ENCODE results near the gene P3H1. TPM values are rescaled to one million over a fixed set of nuclear protein-coding genes. Genes with fewer than 3 reads are reported as not detected.
A peak's percentile ranks its signal among the peaks of the same experiment; 100 is the strongest.
"Not testable (repeated sequence)": the region's sequence is repeated elsewhere in the genome, so short reads cannot be mapped to it uniquely, and the experiment has no call there.

Gene P3H1
- total RNA-seq, 2 donors from 2014 or later, result 34.5 to 45.7 TPM

DNA sequence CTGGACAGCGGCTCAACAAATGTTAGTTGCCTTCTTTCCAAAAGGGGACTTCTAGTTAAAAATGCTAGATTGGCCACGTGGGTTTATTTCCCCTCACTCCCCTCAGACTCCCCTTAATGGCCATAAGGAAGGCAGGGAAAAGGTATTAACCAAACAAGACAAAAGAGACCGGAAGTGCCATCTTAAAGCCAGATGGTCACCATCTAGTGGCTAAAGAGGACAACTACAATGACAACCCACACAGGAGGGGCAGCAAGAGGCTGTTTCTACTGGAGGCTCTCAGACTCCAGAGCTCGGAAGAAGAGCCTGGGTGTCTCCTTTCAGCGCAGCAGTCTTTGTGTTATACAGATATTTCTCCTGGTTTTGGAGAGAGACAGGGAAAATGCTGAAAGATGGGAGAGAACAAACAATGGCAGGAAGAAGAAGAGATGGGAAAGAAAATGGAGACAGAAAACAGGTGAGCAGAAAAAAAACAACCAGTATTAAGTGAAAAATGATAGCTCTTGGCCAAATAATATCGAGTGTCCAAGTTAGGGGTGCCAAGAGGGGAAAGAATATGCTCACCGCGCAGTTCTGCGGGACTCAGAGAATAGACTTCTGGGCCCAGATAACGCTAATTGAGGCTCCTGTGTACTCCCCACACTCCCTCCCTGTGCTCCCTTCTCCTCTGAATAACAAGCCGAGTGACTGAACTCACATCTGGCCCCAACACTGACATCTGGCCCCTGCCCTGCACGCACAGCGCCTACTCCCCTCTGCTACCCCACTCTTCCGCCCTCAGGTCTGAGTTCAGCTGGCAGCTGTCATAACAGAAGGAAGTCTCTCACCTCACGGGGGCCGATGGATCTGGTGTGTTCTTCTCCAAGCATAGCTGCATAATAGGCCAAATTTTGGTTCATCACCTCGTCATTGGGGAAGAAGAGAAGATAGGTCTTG lies 9.6 kb downstream of the P3H1 start:
- ATAC-seq (peak; percentile 37 to 61), DNase-seq (ENCODE audit: low spot score in 2 of 2) (no peak)
- peak overlapping the region in 1 of 2 donors; percentile 1 for H3K27ac Mint-ChIP-seq
- H3K36me3 Mint-ChIP-seq, result peaks cover 4 to 15% of the 10 kb centered on the region in 2 donors
- H3K9me3 Mint-ChIP-seq, result no peaks in the 10 kb centered on the region

DNA sequence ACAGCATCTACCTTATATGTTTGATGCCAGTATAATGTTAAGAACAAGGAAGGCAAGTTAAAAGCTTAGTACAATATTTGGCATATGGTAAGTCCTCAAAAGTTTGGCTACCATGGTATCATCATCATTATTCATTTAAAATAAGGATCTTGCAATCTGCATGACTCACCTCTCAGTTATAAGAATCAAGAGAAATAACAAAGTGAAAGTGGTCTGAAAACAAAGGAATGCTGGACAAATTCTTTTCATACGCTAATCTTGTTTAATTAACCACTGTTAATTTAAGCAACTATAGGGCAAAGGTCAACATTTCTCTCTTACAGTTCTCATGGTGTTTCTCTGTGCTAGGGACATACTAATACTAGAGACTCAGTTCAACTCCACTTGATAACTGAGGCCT lies 13.8 kb downstream of the P3H1 start:
- Mint-ChIP-seq H3K27ac (peak overlapping the region in 1 of 2 donors; percentile 56), H3K9me3 (no peaks in the 10 kb centered on the region), H3K36me3 (peaks cover 11 to 24% of the 10 kb centered on the region in 2 donors)
- ATAC-seq (no peak), DNase-seq (ENCODE audit: low spot score in 2 of 2) (no peak)

DNA sequence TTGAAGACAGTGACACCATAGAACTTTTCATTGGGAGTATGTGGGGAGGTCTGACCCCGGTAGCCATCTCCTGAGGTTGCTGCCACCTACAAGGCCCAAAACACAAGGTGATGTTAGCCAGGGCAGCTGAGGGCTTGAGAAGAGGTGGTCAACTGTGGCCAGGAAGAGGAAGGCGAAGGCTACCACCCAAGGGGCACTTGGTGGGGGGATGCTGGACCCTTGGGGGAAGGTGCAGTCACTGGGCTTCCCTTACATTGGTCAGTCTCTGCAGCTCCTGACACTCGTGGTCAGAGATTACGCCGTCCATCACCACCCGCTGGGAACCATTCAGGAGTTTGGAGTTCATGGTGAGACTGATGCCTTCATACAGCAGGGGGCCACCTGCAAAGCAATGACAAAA lies 14.5 kb downstream of the P3H1 start:
- H3K27ac Mint-ChIP-seq, result no peak overlapping the region
- DNase-seq (ENCODE audit: low spot score in 2 of 2), result no peak
- no peak for ATAC-seq
- peaks cover 11 to 24% of the 10 kb centered on the region in 2 donors for H3K36me3 Mint-ChIP-seq
- no peaks in the 10 kb centered on the region for H3K9me3 Mint-ChIP-seq

DNA sequence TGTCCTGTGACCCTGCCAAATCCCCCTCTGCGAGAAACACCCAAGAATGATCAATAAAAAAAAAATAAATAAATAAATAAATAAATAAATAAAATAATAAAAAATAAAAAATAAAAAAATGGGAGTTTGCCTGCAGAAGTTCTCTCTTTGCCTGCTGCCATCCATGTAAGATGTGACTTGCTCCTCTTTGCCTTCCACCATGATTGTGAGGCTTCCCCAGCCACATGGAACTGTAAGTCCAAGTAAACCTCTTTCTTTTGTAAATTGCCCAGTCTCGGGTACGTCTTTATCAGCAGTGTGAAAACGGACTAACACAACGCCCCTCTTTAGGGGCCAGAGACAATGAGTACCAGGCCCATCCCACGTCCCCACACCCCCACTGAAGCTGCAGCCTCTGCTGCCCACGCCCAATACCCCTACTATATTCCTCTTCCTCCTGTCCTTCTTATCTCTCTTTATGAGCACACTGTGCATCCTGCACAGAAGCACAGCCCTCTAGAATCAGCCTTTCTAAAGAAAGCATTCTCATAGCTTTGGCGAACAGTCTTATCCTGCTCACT lies 15.2 kb downstream of the P3H1 start:
- not testable (repeated sequence) for H3K9me3 Mint-ChIP-seq; DNase-seq (ENCODE audit: low spot score in 2 of 2); ATAC-seq; H3K27ac Mint-ChIP-seq
- H3K36me3 Mint-ChIP-seq, result peaks cover 11 to 20% of the 10 kb centered on the region in 2 donors

DNA sequence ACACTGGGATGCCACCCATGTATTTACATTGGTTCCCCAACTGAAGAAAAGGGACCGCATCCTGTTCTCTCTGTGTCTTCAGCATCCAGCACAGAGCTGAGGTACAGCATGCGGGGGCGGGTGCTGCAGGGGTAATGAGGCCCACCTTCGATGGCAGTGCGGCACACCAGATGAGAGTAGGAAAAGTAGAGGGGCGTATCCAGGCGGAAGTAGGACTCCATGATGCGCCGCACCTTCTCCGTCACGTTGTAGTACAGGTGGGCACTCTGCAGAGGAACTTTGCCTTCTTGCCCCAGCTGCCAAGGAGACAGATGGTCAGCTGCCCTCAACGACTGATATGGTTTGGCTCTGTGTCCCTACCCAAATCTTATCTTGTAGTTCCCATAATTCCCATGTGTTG lies 16.8 kb downstream of the P3H1 start:
- H3K36me3 Mint-ChIP-seq, result peaks cover 11 to 20% of the 10 kb centered on the region in 2 donors

DNA sequence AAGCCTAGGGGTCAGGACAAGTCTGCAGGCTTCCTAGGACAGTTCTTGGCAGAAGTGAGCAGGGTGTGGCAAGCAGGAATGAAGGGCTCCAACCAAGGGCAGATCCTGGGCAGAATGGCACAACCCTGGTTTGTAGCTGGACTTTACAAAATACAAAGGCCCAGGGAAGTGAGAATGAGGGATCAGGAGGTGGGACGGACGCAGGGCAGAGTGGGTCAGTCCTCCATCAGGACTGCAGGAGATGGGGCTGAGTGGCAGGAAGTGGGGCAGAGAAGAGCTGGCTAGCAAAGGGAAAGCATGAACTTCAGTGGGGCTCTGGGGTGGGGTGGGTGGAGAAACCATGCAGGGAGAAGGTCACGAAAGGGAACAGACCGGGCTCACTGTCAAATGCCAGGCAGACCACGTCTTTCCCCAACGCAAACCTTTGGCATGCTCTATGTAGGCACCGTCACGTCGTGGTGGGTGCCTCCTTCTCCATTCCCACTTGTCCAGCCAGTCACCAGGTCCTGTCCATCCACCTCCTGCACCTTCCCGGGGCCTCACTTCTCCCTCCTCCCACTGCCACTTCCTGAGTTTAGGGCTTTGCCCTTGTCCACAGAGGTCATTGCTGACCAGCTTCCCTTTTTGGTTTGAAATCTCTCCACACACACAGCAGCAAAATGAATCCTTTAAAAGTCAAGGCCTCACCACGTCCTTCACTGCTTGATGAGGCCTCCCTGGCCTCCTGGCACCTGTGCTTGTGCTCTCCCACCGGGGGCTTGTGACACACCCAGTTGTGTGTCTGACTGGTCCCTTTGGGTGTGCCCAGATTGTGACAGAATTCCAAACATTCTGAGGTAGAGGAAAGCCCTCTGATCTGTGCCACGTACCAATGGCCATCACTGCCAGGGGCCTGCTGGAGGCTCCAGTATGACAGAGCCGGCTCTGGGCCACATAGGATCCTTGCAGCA lies 18.1 kb downstream of the P3H1 start:
- Mint-ChIP-seq H3K9me3 (no peaks in the 10 kb centered on the region), H3K27ac (peak overlapping the region in 1 of 2 donors; percentile 81), H3K36me3 (peaks cover 7 to 20% of the 10 kb centered on the region in 2 donors)
- ATAC-seq (no peak), DNase-seq (ENCODE audit: low spot score in 2 of 2) (peak in 1 of 2 donors; percentile 37)

More for the DNA sequence above, 16.8 kb downstream of the P3H1 start:
- Mint-ChIP-seq H3K9me3 (no peaks in the 10 kb centered on the region), H3K27ac (no peak overlapping the region)
- no peak for DNase-seq (ENCODE audit: low spot score in 2 of 2)
- ATAC-seq, result no peak

DNA sequence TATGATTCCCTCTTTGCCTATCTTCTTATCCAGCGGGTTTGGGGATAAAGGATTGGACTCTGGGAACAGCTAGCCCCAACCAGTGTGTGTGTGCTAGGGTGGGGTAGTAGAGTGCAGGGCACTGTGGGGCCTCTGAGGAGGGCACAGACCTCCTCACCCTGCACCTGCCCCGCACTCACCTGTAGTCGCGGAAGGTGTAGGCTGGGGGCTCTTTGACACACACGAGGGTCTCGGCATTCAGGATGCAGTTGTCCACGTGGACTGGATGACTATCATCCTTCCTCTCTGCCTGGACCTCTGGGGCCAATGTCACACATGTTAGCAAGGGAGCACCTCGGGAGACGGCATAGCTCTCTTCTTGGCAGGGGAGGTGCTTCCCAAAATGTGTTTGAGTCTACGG lies 18.8 kb downstream of the P3H1 start:
- Mint-ChIP-seq H3K9me3 (no peaks in the 10 kb centered on the region), H3K36me3 (peaks cover 7 to 17% of the 10 kb centered on the region in 2 donors), H3K27ac (no peak overlapping the region)
- peak in 1 of 2 donors; percentile 31 for DNase-seq (ENCODE audit: low spot score in 2 of 2)
- ATAC-seq, result no peak

DNA sequence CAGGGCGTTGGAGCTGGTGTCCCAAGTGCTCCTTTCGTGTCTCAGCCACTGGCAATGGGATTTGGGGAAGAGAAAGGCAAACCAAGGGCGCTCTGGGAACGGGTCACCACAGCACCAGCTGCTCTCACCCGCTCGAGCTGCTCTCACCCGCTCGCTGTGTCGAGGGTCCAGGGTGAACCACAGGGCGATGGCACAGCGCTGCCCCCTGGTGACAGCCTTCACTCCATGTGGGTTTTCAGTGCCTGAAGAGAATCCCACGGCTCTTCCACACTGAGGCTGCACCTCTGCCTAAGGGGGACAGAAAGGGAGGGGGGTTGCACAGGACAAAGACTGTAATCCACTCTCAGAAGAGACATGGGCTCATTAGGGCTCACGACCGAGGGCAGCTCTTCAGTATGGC lies 19.7 kb downstream of the P3H1 start:
- Mint-ChIP-seq H3K27ac (no peak overlapping the region), H3K36me3 (peaks cover 7 to 8% of the 10 kb centered on the region in 2 donors), H3K9me3 (no peaks in the 10 kb centered on the region)
- DNase-seq (ENCODE audit: low spot score in 2 of 2) (peak; percentile 35 to 53), ATAC-seq (peak; percentile 36 to 67)

DNA sequence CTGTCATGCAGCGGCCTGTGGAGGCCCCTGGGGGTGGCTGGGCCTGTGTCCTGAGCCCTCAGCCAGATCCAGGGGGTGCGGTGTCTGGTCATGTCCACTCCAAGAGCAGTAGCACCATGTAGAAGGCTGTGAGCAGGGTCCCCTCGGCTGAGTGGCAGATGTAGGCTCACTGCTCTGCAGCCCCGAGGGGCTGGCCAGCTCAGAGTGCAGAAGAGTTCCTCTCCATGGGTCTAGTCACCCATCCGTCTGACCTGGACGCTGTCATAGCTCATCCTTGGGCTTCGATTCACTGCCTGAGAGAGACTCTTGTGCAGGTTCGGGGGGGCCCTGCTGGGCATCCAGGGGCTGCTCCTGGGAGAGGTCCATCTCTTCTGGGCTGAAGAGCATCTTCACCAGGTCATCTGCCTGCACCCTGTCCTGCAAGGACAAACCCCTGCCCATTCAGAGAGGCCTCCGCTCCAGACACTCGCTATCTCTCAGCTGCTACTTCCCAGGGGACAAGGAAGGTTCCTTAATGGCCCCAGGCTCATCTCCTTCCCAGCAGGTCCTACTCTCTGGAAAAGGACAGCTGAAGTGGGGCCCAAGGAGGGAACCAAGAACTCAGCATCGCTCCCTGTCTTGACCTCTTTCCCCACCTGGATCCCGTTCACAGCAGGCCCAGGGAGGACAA lies 20.3 kb downstream of the P3H1 start:
- DNase-seq (ENCODE audit: low spot score in 2 of 2), result peak in 1 of 2 donors; percentile 42
- peaks cover 1 to 2% of the 10 kb centered on the region in 2 donors for H3K36me3 Mint-ChIP-seq
- no peak overlapping the region for H3K27ac Mint-ChIP-seq
- no peak for ATAC-seq
- no peaks in the 10 kb centered on the region for H3K9me3 Mint-ChIP-seq

DNA sequence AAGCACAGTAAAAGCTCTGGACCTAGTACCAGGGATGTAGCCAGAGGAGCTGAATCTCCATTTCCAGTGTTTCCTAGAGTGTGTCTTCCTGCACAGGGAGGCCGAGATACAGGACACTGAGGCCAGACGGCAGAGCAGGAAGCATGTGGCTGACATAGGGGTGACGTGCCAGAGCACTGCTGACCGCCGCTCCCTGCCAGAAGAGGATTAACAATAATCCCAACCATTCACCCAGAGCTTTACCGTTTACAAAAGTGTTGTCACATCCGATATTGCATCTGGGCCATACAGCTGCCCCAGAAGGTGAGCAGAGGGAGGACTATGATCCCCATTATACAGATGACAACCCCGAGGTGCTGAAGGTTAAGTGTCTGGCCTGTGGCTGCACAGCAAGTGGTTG lies 21.0 kb downstream of the P3H1 start:
- no peaks in the 10 kb centered on the region for H3K9me3 Mint-ChIP-seq
- no peak for DNase-seq (ENCODE audit: low spot score in 2 of 2)
- H3K36me3 Mint-ChIP-seq, result no peaks in the 10 kb centered on the region
- no peak overlapping the region for H3K27ac Mint-ChIP-seq
- no peak for ATAC-seq

DNA sequence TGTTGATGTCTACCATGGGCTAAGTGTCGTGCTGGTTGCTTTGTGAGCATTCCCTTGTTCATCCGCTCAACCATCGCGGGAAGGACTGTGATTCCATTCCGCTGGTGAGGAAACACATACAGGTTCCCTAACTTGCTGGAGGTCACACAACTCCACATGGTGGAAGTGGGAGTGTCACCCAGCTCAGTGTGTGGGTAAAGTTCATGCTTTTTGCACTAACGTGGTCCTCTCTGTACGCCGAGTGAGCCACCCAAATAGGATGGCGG lies 22.7 kb downstream of the P3H1 start:
- Mint-ChIP-seq H3K36me3 (no peaks in the 10 kb centered on the region), H3K9me3 (no peaks in the 10 kb centered on the region), H3K27ac (no peak overlapping the region)
- ATAC-seq, result no peak
- no peak for DNase-seq (ENCODE audit: low spot score in 2 of 2)

DNA sequence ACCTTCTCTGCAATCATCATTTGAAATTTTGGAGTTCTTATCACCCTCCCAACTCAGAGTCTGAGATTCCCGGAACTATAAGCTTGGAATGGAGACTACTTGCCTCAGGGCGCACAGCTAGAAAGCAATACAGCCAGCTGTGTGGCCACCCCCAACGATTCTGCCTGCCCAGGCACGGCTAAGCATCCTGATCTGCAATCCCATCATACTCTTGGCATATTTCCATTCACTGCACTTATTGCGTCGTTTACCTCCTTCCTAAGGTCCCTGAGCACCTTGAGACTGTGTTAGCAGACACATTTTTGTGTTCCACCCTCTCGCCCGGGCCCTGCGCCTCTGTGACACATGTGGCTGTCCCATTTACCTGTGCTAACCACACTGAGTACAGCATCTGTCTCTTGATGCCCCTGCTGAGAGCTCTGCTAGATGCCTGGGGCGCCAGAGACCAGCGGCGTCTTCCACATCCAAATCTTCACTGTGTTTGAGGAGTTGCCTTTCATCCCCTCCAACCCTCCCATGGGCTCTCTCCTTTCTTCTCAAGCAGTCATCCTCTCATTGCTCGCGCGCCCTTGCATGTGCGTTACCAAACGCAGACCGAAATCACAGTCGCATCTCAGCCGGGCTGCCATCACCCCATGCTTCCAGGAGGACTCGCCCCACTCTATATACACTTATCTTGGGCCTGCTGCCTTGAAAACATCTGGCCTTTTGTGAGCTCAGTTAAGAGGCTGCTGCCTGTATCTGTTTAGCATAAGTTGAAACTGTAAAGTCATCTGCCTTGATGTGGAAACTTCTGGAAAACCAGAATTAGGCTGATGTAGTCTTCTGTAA lies 23.3 kb downstream of the P3H1 start:
- no peak for ATAC-seq
- Mint-ChIP-seq H3K36me3 (no peaks in the 10 kb centered on the region), H3K27ac (peak overlapping the region in 1 of 2 donors; percentile 4), H3K9me3 (no peaks in the 10 kb centered on the region)
- DNase-seq (ENCODE audit: low spot score in 2 of 2), result no peak

DNA sequence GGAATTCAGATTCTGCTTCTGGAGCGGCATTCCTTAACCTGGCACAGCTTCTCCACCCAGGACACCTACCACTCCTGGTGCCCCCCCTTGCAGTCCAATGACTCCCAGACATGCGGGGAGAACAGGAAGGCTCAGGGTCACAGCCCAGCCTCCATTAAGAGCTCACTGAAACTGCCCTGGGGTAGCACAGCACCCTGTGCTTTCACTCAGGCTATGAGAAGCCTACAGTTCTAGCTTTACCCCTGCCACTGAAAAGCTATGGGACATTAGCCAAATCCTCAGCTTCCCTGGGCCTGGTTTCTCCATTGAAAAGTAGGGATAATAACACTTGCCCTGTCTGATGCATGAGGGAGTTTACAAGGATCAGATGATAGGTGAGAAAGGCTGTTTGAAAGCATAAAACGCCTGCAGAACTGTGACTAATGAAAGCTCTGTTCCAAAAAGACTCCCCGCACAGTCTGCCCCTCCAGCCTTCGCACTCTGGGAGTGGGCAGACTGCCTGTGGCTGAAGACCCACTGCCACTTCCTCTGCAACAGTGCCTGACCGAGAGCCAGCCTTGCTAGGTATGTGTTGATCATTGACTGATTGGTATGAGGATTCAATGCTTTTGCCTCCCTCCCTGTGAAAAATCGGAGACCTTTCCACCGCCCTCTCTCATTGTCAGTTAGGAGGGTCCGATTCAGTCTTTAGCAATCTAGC lies 24.1 kb downstream of the P3H1 start:
- DNase-seq (ENCODE audit: low spot score in 2 of 2) (no peak), ATAC-seq (no peak)
- Mint-ChIP-seq H3K9me3 (no peaks in the 10 kb centered on the region), H3K27ac (no peak overlapping the region), H3K36me3 (no peaks in the 10 kb centered on the region)

DNA sequence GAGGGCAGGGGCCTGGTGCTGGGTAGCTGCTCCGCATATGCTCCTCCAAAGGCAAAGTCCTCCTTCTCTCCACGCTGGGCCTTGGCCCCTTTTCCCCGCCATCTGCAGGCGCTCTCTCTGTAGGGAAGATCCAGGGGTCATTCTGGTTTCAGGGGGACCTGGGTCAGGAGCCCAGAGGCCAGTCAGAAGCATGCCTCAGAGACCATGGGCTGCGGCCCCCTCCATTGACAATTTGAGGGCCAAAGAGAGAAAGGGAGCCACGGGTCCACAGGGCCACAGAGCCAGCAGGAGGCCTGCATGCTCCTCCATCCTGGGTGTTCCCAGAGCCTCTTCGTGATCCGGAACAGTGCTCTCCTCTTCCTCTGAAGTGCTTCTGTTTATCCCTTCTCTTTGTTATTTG lies 24.7 kb downstream of the P3H1 start:
- Mint-ChIP-seq H3K27ac (no peak overlapping the region), H3K9me3 (no peaks in the 10 kb centered on the region), H3K36me3 (no peaks in the 10 kb centered on the region)
- ATAC-seq, result no peak
- DNase-seq (ENCODE audit: low spot score in 2 of 2), result no peak

DNA sequence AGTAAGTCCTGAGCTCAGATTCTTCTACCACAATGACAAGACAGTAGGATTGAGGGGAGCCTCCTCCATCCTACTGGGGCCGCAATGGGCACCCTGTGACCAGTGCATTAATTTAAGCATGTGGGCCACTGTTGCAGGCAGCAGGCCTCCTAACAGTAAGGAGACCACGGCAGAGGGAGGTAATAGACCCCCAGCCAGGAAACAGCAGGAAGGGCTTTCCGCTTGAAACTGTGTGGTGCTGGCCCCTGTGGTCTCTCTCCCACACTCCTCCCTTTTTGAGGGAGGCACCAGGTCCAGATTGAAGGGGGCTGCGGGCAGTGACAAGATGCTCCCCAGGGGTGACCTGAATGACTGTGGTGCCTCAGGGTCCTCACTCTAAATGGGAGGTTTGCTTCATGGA lies 25.1 kb downstream of the P3H1 start:
- no peaks in the 10 kb centered on the region for H3K9me3 Mint-ChIP-seq

More for the DNA sequence above, 25.1 kb downstream of the P3H1 start:
- DNase-seq (ENCODE audit: low spot score in 2 of 2) (no peak), ATAC-seq (no peak)
- Mint-ChIP-seq H3K27ac (no peak overlapping the region), H3K36me3 (no peaks in the 10 kb centered on the region)
